Measurements from ENCODE around the gene ERFE. TPM values are rescaled to one million over a fixed set of nuclear protein-coding genes. Genes with fewer than 3 reads are reported as not detected.

ERFE gene
- total and polyA plus RNA-seq, 7 donors, result 1.4 to 18.2 (median 2.8) TPM

GRCh38 chr2:238130111-238130695 lies 28.6 kb upstream of the ERFE start:
- intact Hi-C loops (cut with DNase I), result loop anchor here in 1 of 2 donors (10.0 kb wide), 2 partner anchors 165 to 265 kb away; partner anchors contain the start of gene UBE2F
- no peak overlapping the region for H3K4me3 ChIP-seq
- H3K27me3 ChIP-seq (ENCODE audit: insufficient read depth in 3 of 3, low read length in 2 of 3), result no peaks in the 10 kb centered on the region
- H3K36me3 ChIP-seq (ENCODE audit: insufficient read depth in 1 of 2, low read depth in 1 of 2), result no peaks in the 10 kb centered on the region
- no peaks in the 10 kb centered on the region for H3K9me3 ChIP-seq
- ATAC-seq (no peak), DNase-seq (peak; percentile 9 to 45)
- no peak for TF ChIP-seq CTCF (IDR thresholded peaks at IDR 0.05)
- H3K4me1 ChIP-seq, result peaks cover 3% of the 10 kb centered on the region
- 89 to 94% (median 90%) methylated on average over 26 to 28 of the region's 28 CpGs for WGBS, 3 donors
- no peak overlapping the region for H3K27ac ChIP-seq

GRCh38 chr2:238130696-238131628 lies 27.8 kb upstream of the ERFE start:
- no peak for TF ChIP-seq CTCF (IDR thresholded peaks at IDR 0.05)
- H3K9me3 ChIP-seq, result no peaks in the 10 kb centered on the region
- no peak overlapping the region for H3K4me3 ChIP-seq
- intact Hi-C loops (cut with DNase I), result loop anchor here in 1 of 2 donors (10.0 kb wide), 2 partner anchors 166 to 266 kb away; partner anchors contain the start of gene UBE2F
- H3K27me3 ChIP-seq (ENCODE audit: insufficient read depth in 3 of 3, low read length in 2 of 3), result no peaks in the 10 kb centered on the region
- H3K27ac ChIP-seq, result no peak overlapping the region
- H3K4me1 ChIP-seq, result peaks cover 9% of the 10 kb centered on the region
- no peaks in the 10 kb centered on the region for H3K36me3 ChIP-seq (ENCODE audit: insufficient read depth in 1 of 2, low read depth in 1 of 2)
- ATAC-seq, result no peak
- WGBS, 3 donors, result 90 to 93% (median 91%) methylated on average over 60 to 68 of the region's 68 CpGs
- peak; percentile 9 to 50 for DNase-seq

GRCh38 chr2:238131761-238132462 lies 26.9 kb upstream of the ERFE start:
- 89 to 95% (median 93%) methylated on average over 14 of the region's 14 CpGs for WGBS, 3 donors
- no peak overlapping the region for H3K27ac ChIP-seq
- TF ChIP-seq CTCF (IDR thresholded peaks at IDR 0.05), result no peak
- intact Hi-C loops (cut with DNase I), result loop anchor here (2.0 to 10.0 kb wide), 3 partner anchors 69 to 267 kb away; partner anchors contain the start of gene UBE2F (in 1 of the 2)
- ATAC-seq (no peak), DNase-seq (peak; percentile 9 to 45)
- no peaks in the 10 kb centered on the region for H3K9me3 ChIP-seq
- H3K4me1 ChIP-seq, result peaks cover 17% of the 10 kb centered on the region
- no peaks in the 10 kb centered on the region for H3K36me3 ChIP-seq (ENCODE audit: insufficient read depth in 1 of 2, low read depth in 1 of 2)
- no peaks in the 10 kb centered on the region for H3K27me3 ChIP-seq (ENCODE audit: insufficient read depth in 3 of 3, low read length in 2 of 3)
- no peak overlapping the region for H3K4me3 ChIP-seq

GRCh38 chr2:238132463-238133450 lies 26.0 kb upstream of the ERFE start:
- Histone ChIP-seq H3K4me3 (no peak overlapping the region), H3K9me3 (no peaks in the 10 kb centered on the region), H3K27me3 (ENCODE audit: insufficient read depth in 3 of 3, low read length in 2 of 3) (no peaks in the 10 kb centered on the region), H3K4me1 (peaks cover 23% of the 10 kb centered on the region), H3K36me3 (ENCODE audit: insufficient read depth in 1 of 2, low read depth in 1 of 2) (no peaks in the 10 kb centered on the region), H3K27ac (no peak overlapping the region)
- ATAC-seq (no peak), DNase-seq (peak; percentile 9 to 36)
- no peak for TF ChIP-seq CTCF (IDR thresholded peaks at IDR 0.05)
- intact Hi-C loops (cut with DNase I), result loop anchor here (2.0 to 10.0 kb wide), 3 partner anchors 70 to 268 kb away; partner anchors contain the start of gene UBE2F (in 1 of the 2)
- 89 to 91% (median 91%) methylated on average over 20 to 23 of the region's 23 CpGs for WGBS, 3 donors

Data from psoas muscle (tissue), 8 donors.